ENCODE data around the gene SMIM38.

- no peak for TF ChIP-seq CHD1 (IDR thresholded peaks at IDR 0.05; ENCODE audit: low read depth, low read length)
- TF ChIP-seq CTCF (conservative IDR thresholded peaks at IDR 0.05; ENCODE audit: low read depth, low read length), result no peak
- no peak for TF ChIP-seq ELK1 (IDR thresholded peaks at IDR 0.05; ENCODE audit: borderline replicate concordance, low read depth, low read length)
- TF ChIP-seq SMC3 (IDR thresholded peaks at IDR 0.05; ENCODE audit: low read depth, low read length), result no peak
- no peak for TF ChIP-seq FOS (IDR thresholded peaks at IDR 0.05; ENCODE audit: low read depth, low read length)
- no peak for TF ChIP-seq POLR2A (IDR thresholded peaks at IDR 0.05; ENCODE audit: low read depth, low read length)
- TF ChIP-seq USF2 (IDR thresholded peaks at IDR 0.05; ENCODE audit: low read depth, low read length), result no peak
These were observed 29.4 kb upstream of the SMIM38 start for GRCh38 chr11:69126286-69126685.

All from IMR-90 (cell line).